Left colon (tissue), 2 donors: ENCODE measurements around the gene TMEM205. TPM values are rescaled to one million over a fixed set of nuclear protein-coding genes. Genes with fewer than 3 reads are reported as not detected.
"Not testable (repeated sequence)": the region's sequence is repeated elsewhere in the genome, so short reads cannot be mapped to it uniquely, and the experiment has no call there.

ENCODE experiments used
- ATAC-seq: fragments of 200-7000 bp; cut with Tn5 transposase; one replicate; pipeline ENCODE4 v1.9.1; 2020; ENCODE audit warnings: mild to moderate bottlenecking, moderate library complexity
- DNase-seq, 2 donors: peaks; one replicate each; pipeline ENCODE4 v3.0.0-alpha.2; 2020
- intact Hi-C, 2 donors: fragments of 100-400 bp; cut with DNase I in 1 of 2; cut with micrococcal nuclease in 1 of 2; formaldehyde crosslinking; loops; one replicate each; pipeline versions ENCODE4 v1.11.2 to v1.14.0; 2022; cut with DNase I, micrococcal nuclease
- total RNA-seq, 2 donors: library from RNA; stranded (reverse); fragmentation: NEBNext Ultra II Directional; extraction: Animal tissue kit (Norgen Biotek cat#: 25700); gene quantifications; one replicate each; pipeline ENCODE4 v1.2.1, GENCODE V29; 2021
- donor health status: DM: no; HTN: no; CAD: no.
- donor health status: DM: yes; HTN: yes; CAD: no.

The TMEM205 gene
- total RNA-seq, 2 donors from 2014 or later, result 43.5 to 51.9 TPM

- ATAC-seq, result no peak
- no peak for DNase-seq
- intact Hi-C loops, result no loop called here
Measured at GRCh38 chr19:11349171-11349570, 3.1 kb upstream of the TMEM205 start.

DNA sequence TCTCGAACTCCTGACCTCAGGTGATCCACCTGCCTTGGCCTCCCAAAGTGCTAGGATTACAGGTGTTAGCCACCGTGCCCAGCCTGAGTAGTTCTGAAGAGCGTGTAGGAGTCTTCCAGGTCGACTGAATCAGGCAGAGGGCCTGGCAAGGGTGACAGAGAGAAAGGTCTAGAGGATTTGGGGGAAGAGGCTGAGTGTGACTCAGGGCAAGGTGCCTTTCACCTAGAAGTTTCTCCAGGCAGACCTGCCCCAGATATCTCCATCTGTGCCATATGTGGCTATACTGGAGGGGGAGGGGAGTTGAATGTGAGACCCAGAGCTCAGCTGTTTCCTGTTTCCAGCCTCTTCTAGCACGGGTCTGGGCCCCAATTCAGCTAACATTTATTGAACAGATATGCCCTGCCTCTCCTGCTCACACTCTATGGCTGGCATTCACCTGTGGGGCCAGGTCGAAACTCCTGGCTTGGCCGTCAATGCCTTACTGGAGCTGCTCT is 1.5 kb upstream of the TMEM205 start:
- intact Hi-C loops, result no loop called here
- DNase-seq, result no peak
- ATAC-seq, result no peak

DNA sequence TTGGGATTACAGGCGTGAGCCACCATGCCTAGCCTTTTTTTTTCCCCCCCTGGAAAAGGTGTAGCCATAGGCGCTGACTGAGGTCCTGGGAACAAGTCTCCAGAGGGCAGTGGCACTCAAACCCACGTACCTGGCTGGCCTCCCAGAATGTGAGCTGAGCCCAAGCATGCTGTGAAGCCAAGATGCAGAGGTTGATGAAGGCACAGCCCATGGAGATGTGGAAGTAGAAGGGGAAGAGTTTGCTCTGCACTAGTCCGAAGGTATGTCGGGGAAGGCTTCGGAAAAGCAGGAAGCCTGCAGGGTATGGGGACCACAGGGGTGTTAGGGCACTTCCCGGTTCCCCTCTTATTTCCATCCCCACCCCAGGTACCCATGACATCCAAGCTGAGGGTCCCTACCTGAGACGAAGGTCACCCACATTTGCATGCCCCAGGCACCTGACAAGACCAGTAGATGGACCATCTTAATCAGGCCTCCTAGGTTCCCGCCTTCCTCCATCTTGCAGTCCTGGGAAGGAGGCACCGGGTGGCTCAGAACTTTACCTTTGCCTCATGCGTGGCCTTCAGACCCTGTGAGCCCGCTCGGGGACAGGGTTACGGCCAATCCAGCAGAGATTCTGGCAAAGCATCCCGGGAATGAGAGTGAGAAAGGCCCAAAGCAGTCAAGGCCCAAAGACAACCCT is 805 bp downstream of the TMEM205 start:
- DNase-seq (no peak), ATAC-seq (no peak)
- intact Hi-C loops, result no loop called here

DNA sequence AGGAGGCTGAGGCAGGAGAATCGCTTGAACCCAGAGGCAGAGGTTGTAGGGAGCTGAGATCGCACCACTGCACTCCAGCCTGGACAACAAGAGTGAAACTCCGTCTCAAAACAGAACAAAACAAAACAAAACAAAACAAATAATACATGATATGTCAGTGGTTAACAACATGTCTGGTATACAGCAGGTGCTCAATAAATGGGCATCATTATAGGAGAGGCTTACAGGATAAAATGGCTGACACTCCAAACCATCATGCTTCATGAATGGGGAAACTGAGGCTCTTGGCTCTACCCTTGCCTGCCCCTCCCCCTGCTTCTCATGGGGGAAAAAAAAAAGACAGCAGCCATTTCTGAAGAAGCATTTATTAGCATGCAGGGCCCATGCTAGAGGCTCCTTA is 3.6 kb downstream of the TMEM205 start:
- ATAC-seq (no peak), DNase-seq (no peak)
- intact Hi-C loops, result no loop called here

GRCh38 chr19:11340099-11340467 is 6.0 kb downstream of the TMEM205 start:
- DNase-seq, ATAC-seq, intact Hi-C loops: not testable (repeated sequence)

DNA sequence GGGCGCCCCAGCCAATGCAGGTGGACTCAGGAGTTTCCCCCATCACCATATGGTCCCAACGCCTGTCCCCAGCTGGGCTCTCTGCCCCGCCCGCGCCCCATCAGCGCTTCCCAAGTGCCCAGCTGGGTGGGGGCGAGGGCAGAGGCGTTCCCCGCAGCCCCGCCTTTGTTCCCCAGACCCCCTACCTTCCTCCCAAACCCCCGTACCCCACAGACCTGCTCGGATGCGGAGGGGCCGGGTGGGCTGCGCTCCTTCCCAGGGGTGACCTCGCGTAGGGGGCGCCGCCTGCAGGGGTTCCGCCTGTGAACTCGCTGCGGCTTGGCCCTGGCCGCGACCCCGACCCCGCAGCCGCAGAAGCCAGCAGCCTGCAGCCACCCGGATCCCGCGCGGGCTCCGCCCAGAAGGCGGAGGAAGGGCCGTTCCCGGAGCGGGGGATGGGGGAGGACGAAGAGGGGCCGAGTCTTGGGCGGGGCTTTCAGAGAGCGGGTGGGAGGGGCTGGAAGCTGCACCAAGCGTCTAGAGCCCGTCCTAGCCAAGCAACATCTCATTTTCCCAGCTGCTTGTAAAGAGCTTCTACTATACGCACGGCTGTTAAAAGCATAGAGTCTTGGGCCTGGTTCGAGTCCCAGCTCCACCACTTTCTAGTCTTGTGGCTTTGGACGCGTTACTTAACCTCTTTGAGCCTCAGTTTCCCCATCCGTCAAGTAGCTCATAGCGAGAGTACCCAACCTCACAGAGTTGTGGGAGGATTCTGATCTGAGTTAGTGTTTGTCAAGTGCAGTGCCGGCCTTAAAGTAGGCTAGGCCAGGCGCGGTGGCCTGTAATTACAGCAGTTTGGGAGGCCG is 6.6 kb downstream of the TMEM205 start, which contains the start of gene RAB3D:
RAB3D (minus strand) TSS at position 404 of the 845 bp plus-strand sequence. CDS start 2,258 bp downstream, outside the sequence.
- DNase-seq (peak; percentile 96), ATAC-seq (peak; percentile 92)
- intact Hi-C loops, result no loop called here

DNA sequence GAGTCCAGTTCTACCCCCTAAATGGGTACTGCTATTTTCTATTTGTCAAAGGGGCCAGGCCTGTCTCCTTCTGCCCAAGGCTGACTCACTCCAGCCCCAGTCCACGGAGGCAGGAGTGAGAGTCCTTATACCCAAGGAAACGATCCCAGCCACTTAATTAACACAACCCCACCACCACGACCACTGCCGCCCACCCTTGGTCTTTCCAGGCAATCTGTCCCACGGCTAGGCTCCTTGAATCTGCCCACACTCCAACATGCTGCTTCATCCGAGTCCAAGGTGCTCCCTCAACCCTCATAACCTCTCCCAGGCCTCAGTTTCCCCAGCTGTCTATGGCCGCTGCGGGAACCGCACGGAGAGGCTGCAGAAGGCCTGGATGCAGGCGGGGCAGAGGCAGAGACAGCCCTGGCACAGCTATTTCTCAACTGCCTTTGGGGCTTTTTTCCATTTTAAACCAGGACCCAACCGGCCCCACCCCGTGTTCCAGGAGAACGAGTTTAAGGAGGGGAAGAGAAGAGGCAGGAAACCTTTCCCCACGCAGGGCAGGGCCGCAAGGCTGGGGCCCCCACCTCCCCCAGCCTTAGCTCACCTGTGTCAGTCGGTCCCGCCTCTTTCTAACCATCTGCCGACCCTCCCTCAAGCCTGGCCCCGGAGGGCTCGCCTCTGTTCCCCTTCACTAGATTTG is 7.4 kb downstream of the TMEM205 start:
- intact Hi-C loops, result no loop called here
- DNase-seq (peak in 1 of 2 donors; percentile 37), ATAC-seq (peak; percentile 51)

DNA sequence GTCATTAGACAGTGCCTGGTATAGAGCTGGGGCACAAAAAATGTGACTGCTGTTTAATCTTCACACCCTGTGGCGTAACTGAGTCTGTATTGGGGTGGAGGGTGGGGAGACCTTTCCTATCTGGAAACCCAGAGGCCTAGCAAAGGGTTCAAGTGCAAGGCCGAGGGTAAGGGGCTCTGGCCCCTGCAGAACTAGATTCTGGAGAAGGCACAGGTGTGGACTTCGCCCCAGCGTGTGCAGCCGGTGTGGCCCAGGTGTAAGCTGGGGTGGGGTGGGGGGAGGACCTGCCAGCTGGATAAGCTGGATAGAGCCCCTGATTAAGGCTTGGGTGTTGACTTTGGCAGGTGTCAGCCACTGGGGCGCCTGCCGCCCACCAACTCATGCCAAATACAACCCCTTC is 7.9 kb downstream of the TMEM205 start:
- peak; percentile 56 for ATAC-seq
- DNase-seq, result peak; percentile 55 to 59

DNA sequence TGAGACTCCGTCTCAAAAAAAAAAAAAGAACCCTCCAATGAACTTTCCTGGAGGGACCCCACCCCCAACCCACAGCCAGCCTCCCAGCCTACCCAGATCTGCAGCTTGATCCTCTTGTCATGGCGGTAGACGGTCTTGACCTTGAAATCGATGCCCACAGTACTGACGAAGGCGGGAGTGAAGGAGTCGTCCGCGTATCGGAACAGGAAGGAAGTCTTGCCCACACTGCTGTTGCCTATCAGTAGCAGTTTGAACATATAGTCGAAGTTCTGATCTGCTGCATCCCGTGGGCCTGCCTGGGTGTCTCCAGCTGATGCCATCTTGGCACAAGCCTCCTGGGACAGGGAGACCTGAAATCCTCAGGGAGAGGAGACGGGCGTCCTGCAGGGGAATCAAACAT is 9.0 kb downstream of the TMEM205 start:
- ATAC-seq, result no peak
- intact Hi-C loops, result no loop called here
- DNase-seq, result no peak

More for the DNA sequence above, 7.9 kb downstream of the TMEM205 start:
- intact Hi-C loops, result no loop called here

DNA sequence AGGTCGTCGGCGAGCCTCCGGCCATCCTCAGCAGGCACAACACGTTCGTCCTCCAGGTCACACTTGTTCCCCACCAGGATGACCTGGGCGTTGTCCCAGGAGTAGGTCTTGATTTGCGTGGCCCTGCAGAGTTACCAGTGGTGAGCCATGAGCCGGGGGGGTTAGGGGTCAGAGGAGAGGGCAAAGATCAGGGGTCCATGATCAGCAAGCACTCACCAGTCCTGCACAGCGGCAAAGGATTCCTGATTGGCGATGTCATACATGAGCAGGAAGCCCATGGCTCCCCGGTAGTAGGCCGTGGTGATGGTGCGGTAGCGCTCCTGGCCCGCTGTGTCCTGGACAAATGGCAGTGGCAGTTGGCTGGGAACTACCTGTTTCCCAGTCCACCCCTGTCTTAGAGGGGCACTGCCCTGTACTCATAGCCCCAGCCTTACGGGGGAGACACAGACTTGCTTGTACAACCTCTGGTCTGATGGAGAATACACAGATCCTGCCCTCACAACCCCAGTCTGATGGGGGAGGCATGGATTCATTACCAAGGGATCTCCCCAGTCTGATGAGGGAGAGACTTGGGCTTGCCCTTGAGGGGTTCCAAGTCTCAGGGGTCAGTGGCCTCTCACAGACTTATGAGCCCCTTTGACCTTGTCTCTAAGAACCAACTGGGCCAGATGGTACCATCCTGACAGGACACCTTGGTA is 10.5 kb downstream of the TMEM205 start:
- intact Hi-C loops, result no loop called here
- no peak for ATAC-seq
- DNase-seq, result no peak

DNA sequence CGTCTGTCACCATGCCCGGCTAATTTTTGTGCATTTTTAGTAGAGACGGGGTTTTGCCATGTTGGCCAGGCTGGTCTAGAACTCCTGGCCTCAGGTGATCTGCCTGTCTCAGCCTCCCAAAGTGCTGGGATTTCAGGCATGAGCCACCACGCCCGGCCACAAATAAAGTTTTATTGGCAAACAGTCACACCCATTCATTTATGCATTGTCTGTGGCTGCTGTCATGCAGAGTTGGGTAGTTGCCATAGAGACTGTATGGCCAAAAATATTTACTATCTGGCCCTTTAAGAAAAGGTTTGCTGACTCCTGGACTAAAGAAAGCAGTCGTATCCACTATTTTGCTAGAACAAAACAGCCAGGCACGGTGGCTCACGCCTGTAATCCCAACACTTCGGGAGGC is 12.2 kb downstream of the TMEM205 start:
- peak; percentile 45 for ATAC-seq
- intact Hi-C loops, DNase-seq: not testable (repeated sequence)

GRCh38 chr19:11332822-11333221 is 13.2 kb downstream of the TMEM205 start:
- intact Hi-C loops, result no loop called here
- ATAC-seq (no peak), DNase-seq (no peak)

- no peak for DNase-seq
- ATAC-seq, result no peak
- intact Hi-C loops, result no loop called here
Measured at GRCh38 chr19:11331502-11331901, 14.6 kb downstream of the TMEM205 start.

DNA sequence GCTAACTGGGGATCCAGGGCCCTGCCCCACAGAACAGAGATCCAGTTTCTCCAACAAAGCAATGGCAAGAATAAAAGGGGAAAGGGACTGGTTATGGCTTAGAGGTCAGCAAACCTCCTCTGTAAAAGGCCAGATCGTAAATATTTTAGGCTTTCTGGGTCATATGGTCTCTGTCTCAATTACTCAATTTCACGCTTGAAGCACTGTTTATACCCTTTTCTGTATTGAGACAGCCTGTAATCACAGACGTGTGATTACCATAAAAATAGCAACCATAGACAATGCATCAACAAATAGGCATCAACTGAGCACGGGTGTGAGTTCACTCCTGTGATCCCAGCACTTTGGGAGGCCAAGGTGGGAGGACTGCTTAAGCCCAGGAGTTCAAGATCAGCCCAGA is 15.9 kb downstream of the TMEM205 start:
- DNase-seq, result no peak
- intact Hi-C loops, result no loop called here

DNA sequence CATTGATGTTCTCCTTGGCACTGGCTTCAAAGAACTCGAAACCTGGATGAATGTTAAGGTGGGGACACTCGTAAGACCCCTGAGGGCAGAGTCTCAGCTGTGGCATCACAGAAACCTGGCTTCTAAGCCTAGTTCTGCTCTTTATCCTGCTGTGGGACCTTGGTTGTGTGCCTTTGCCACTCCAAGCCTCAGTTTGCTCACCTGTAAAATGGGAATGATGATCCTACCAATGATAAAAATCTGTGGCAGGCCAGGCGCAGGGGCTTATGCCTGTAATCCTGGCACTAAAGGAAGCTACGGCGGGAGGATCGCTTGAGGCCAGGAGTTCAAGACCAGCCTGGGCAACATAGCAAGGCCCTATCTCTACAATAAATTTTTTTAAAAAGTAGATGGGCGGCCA is 20.5 kb downstream of the TMEM205 start:
- ATAC-seq (no peak), DNase-seq (no peak)
- intact Hi-C loops, result no loop called here

More for the DNA sequence above, 15.9 kb downstream of the TMEM205 start:
- ATAC-seq, result no peak

GRCh38 chr19:11324748-11325389 is 21.2 kb downstream of the TMEM205 start:
- intact Hi-C loops, result no loop called here
- ATAC-seq (peak; percentile 9), DNase-seq (no peak)

GRCh38 chr19:11324079-11324661 is 21.9 kb downstream of the TMEM205 start:
- ATAC-seq (peak; percentile 89), DNase-seq (peak; percentile 68 to 72)
- intact Hi-C loops, result no loop called here

DNA sequence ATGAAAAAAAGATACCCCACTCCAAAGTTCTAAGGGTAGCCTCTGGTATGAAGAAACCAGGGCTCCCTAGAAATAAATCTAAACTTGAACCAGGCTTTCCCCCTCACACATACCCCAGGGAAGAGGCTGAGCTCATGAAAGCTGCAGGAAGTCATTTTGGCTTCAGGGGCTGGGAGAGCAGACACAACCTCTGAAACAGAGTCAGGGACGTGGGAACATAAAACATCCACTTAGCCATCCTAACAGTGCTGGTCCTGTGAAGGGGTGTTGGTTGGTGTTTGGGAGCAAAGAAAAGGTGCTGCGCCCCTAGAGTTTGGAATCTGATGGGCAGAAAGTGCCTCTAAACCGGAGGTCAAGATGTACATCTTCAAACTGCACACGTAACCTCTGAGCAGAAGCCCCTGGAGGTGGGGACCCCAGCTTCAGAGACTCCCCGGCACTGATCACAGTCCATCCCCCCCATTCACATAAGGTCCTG is 22.4 kb downstream of the TMEM205 start:
- intact Hi-C loops, result no loop called here
- no peak for ATAC-seq
- DNase-seq, result no peak
